ENCODE results near the gene LCN10.
A peak's percentile ranks its signal among the peaks of the same experiment; 100 is the strongest.

Gene LCN10

DNA sequence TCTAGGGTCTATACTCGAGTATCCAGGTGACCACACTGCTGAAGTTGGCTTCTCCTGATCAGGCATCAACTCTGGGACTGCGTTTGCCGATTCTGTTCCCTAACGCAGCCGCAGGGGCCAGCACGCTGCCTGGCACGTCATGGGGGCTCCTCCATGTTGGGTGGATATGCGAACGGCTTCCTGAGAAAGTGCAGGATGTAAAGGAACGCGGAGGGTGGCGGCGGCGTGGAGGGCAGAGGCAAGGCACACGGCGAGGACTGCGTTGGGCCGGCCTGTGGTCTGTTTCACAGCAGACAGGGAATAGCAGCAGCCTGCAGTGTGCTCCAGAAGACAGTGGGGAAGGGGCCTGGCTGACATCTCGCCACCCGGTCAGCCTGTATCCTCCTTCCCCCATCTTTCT lies 3.8 kb downstream of the LCN10 start:
- no peak for DNase-seq (ENCODE audit: low read depth)

DNA sequence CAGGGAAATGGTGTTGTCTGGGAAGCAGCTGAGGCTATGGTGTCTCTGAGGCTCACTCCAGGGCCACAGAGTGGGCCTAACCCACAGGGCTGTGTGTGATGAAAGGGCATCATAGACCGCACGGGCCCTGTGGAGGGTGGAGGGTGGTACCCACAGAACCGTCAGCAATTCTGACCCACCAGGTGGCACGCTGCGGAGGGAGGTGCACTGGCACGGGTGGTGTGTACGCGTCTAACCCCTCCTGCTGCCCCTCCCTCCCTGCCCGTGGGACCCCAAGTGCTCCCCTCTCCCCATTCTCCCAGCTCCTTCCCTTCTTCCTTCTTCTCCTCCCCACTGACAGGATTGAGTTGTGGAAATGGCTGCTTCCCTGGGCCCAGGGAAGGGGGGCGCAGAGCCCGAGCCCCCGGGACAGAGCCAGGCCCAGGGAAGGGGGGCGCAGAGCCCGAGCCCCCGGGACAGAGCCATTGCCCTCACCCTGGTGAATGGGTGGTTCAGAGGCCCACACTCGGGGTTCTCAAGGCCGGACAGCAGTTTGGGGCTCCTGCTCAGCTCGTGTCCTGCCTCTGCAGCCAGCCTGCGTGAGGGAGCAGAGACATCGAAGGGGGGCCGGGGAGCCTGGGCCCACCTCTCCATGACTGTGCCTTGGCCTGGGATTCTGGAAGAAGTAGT lies 6.8 kb downstream of the LCN10 start:
- no peak for DNase-seq (ENCODE audit: low read depth)

DNA sequence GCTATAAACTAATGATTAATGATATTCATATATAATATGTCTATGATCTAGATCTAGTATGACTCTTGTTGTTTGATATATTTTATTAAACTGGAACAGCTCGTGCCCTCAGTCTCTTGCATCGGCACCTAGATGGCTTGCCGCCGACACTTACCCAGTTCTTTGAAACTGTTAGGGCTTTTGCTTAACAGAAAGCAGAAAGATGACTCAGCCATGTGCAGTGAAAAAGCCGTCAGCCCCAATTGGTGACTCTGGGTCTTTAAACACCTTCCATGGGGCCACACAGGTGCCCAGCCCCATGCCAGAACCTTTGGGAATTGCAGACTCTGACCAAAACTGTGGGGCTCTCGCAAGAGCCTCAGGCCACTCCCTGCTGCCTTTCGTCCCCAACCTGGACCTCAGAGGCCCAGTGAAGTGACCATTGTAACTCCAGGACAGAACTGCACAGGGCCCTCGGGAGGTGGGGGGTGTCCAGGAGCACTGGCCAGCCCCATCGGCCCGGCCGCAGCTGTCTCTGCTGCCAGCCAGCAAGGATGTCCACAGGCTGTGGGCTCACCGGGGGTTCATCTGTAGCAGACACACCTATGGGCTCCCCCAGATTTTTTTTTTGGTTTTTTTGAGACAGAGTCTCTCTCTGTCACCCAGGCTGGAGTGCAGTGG lies 7.8 kb downstream of the LCN10 start:
- DNase-seq (ENCODE audit: low read depth) = no peak

- DNase-seq (ENCODE audit: low read depth) = no peak
These were observed 9.1 kb downstream of the LCN10 start for GRCh38 chr9:136733611-136734010.

DNA sequence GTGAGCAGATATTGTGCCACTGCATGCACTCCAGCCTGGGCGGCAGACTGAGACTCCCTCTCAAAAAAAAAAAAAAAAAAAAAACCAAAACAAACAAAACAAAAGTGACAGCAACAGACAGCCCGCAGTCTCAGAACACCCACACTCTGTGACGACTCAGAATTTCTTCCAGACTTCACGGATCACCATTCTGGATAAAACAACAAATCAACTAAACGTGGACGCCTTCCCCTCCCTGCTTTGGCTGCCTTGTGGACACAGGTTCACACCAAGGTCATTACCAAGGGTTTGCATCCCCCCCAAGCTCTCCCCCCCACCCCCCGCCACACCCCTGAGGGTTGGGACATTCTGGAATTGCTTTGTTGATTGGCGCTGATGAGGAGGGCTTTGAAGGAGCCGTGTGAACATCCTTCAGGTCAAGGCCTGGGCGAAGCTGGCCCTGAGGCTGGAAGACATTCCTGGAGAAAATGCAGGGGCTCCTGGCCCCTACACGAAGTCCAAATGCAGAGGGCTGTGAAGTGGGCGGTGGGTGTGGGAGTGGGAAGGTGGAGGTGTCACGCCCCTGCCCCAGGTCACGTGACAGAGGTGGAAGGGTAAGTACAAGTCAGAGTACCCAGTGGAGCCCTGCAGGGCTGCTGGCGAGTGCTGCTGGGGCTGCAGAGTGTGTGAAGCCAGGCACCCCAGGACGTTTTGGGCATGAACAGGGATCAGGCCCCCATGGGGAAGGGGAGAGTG lies 10.1 kb downstream of the LCN10 start:
- no peak for DNase-seq (ENCODE audit: low read depth)

- DNase-seq (ENCODE audit: low read depth) = no peak
These were observed 12.8 kb downstream of the LCN10 start for GRCh38 chr9:136729926-136730325.

DNA sequence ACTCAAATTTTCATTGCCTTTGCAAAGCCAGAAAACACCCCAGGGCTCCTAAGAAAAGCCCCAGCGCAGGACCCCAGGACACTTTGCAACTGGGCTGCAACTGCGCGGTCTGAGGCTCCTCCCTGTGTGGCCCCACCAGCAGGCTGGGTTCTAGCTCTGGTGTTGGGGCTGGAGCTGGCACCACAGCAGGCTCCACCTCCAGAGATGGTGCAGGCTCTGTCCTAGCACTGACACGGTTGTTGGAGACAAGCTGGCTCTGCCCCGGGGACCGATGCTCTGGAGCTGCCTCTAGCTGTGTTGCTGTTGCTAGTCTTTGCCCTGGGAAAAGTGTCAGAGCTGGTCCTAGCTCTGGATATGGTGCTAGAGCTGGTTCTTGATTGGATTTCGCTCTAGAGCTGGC lies 13.6 kb downstream of the LCN10 start:
- no peak for DNase-seq (ENCODE audit: low read depth)

DNA sequence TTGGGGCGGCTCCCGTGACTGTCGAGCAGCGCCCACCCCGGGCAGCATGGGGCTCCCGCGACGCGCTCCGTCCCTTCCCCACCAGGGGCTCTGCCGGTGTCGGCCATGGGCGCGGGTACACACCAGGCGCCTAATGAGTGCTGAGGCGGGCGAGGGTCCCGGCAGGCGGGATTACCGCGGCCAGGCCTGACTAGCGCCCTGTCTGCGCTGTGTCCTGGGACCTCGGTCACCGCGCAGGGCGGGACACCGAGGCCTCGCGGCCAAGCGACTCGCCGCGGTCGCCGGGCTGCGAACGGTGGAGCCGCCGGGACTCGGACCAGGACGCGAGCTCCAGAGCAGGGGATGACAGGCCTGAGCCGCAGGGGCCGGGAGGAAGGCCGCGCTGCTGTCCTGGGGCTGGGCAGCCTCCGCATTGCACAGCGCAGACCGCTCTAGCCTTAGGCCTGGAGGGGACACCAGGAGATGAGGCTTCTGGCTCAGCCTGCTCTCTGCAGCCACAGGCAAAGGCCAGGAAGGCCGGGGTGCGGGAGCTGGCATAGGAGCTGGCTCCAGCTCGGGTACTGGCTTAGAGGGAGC lies 14.1 kb downstream of the LCN10 start:
- no peak for DNase-seq (ENCODE audit: low read depth)

- peak; percentile 84 for DNase-seq (ENCODE audit: low read depth)
These were observed 14.6 kb downstream of the LCN10 start for GRCh38 chr9:136728080-136728547.

- no peak for DNase-seq (ENCODE audit: low read depth)
These were observed 16.0 kb downstream of the LCN10 start for GRCh38 chr9:136726631-136727191.

- no peak for DNase-seq (ENCODE audit: low read depth)
These were observed 16.6 kb downstream of the LCN10 start for GRCh38 chr9:136726118-136726517.

- no peak for DNase-seq (ENCODE audit: low read depth)
These were observed 17.1 kb downstream of the LCN10 start for GRCh38 chr9:136725612-136726011.

- DNase-seq (ENCODE audit: low read depth) = no peak
These were observed 18.0 kb downstream of the LCN10 start for GRCh38 chr9:136724772-136725171.

GRCh38 chr9:136723989-136724388 lies 18.8 kb downstream of the LCN10 start:
- DNase-seq (ENCODE audit: low read depth) = no peak

- no peak for DNase-seq (ENCODE audit: low read depth)
These were observed 19.3 kb downstream of the LCN10 start for GRCh38 chr9:136723362-136723976.

DNA sequence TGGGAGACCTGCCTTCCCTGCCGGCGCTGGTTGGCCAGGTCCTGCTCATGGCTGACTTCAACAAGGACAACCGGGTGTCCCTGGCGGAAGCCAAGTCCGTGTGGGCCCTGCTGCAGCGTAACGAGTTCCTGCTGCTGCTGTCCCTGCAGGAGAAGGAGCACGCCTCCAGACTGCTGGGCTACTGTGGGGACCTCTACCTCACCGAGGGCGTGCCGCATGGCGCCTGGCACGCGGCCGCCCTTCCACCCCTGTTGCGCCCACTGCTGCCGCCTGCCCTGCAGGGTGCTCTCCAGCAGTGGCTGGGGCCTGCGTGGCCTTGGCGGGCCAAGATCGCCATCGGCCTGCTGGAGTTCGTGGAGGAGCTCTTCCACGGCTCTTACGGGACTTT lies 19.8 kb downstream of the LCN10 start:
- no peak for DNase-seq (ENCODE audit: low read depth)

- DNase-seq (ENCODE audit: low read depth) = no peak
These were observed 20.4 kb downstream of the LCN10 start for GRCh38 chr9:136722093-136722968.

DNA sequence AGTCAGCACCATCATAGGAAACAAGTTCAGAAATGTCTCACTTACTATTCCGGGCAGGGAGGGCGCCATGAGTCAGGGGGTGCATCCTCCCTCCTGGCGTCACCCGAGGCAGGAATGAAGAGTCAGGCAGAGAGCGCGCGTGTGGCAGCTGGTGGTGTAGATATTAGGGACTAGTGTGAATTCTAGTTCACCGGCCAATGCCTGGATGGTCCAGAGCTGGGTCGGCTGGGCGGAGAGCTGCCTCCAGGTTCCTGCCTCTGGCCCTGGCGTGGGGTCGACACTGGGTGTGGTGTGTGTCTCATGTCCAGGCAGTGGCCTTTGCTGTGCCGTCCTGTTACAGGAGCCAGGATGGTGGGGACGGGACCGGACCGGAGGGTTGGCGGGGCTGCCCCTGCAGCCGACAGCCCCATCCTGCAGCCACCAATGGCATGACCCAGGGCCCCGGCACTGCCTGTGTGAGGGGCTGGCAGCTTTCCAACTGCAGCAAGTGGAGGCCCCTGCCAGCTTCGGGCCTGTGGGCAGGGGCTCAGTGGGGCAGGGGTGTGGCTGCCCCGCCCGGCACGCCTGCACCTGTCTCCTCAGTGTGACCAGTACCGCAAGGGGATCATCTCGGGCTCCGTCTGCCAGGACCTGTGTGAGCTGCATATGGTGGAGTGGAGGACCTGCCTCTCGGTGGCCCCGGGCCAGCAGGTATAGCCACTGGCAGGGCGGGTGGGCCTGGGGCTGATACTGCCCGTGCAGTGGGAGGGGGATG lies 21.2 kb downstream of the LCN10 start:
- DNase-seq (ENCODE audit: low read depth) = no peak

- no peak for DNase-seq (ENCODE audit: low read depth)
These were observed 21.8 kb downstream of the LCN10 start for GRCh38 chr9:136720898-136721338.

GRCh38 chr9:136720251-136720897 lies 22.4 kb downstream of the LCN10 start:
- DNase-seq (ENCODE audit: low read depth) = no peak
